HG03060 (cell line): ENCODE data around the gene TFCP2.
"Not testable (repeated sequence)": the region's sequence is repeated elsewhere in the genome, so short reads cannot be mapped to it uniquely, and the experiment has no call there.

Experiments used
- ATAC-seq: cut with Tn5 transposase; IDR thresholded peaks from one replicate; pipeline ENCODE4 v1.9.1; 2021; ENCODE audit warnings: low read depth, moderate number of reproducible peaks; ENCODE audit not compliant: unreplicated experiment

The TFCP2 gene

GRCh38 chr12:51172515-51173431 is at the start of gene TFCP2:
TSS of gene TFCP2 (minus strand) at chr12:51173135. CDS start at chr12:51172422, 713 bp downstream.
- ATAC-seq = peak; percentile 80

GRCh38 chr12:51222461-51222860 is 49.5 kb upstream of the TFCP2 start:
- ATAC-seq = no peak

GRCh38 chr12:51219857-51220256 is 46.9 kb upstream of the TFCP2 start:
- ATAC-seq = not testable (repeated sequence)

GRCh38 chr12:51219322-51219721 is 46.4 kb upstream of the TFCP2 start:
- no peak for ATAC-seq

GRCh38 chr12:51218607-51219161 is 45.7 kb upstream of the TFCP2 start:
- no peak for ATAC-seq

- no peak for ATAC-seq
Observed at GRCh38 chr12:51217968-51218606, 45.2 kb upstream of the TFCP2 start, which contains the start of gene POU6F1. TSS of gene POU6F1 (minus strand) at chr12:51218062. CDS start at chr12:51206836, 11,226 bp downstream.

GRCh38 chr12:51217133-51217967 is 44.4 kb upstream of the TFCP2 start:
- ATAC-seq = no peak

- no peak for ATAC-seq
Observed at GRCh38 chr12:51216642-51217041, 43.7 kb upstream of the TFCP2 start.

- ATAC-seq = no peak
Observed at GRCh38 chr12:51214895-51215294, 42.0 kb upstream of the TFCP2 start.

GRCh38 chr12:51210690-51211395 is 37.9 kb upstream of the TFCP2 start:
- ATAC-seq = no peak

GRCh38 chr12:51209259-51209658 is 36.3 kb upstream of the TFCP2 start:
- no peak for ATAC-seq

GRCh38 chr12:51208016-51208660 is 35.2 kb upstream of the TFCP2 start:
- ATAC-seq = no peak

- ATAC-seq = no peak
Observed at GRCh38 chr12:51205350-51205749, 32.4 kb upstream of the TFCP2 start.

GRCh38 chr12:51202718-51203117 is 29.8 kb upstream of the TFCP2 start:
- ATAC-seq = no peak

GRCh38 chr12:51200806-51201205 is 27.9 kb upstream of the TFCP2 start:
- ATAC-seq = no peak

GRCh38 chr12:51200156-51200555 is 27.2 kb upstream of the TFCP2 start:
- ATAC-seq = no peak

- no peak for ATAC-seq
Observed at GRCh38 chr12:51199366-51199945, 26.5 kb upstream of the TFCP2 start.

- ATAC-seq = no peak
Observed at GRCh38 chr12:51198568-51199365, 25.8 kb upstream of the TFCP2 start.
